Gastrocnemius medialis (tissue), 4 donors: ENCODE results near the gene CDH23. TPM values are rescaled to one million over a fixed set of nuclear protein-coding genes. Genes with fewer than 3 reads are reported as not detected.

Experiments used
- ATAC-seq, 2 donors: fragments of 150-250 bp; one replicate each; pipeline ENCODE4 v1.9.1; 2016
- DNase-seq, 2 donors: peaks; one replicate each; pipeline ENCODE4 v3.0.0-alpha.2; 2019
- H3K27ac ChIP-seq, 4 donors: fragments of 200-600 bp; sonication (generic); 1 replicate in 1 of 4; 2 replicates in 3 of 4; pipeline ENCODE4 v1.5.1; 2016 to 2018; ENCODE audit warnings: mild to moderate bottlenecking in 2 of 4, moderate library complexity in 1 of 4
- H3K27me3 ChIP-seq, 3 donors: fragments of 200-600 bp; sonication (generic) in 2 of 3; 1 replicate in 1 of 3; 2 replicates in 2 of 3; pipeline versions ENCODE4 v1.5.1 to v1.6.0; 2016 to 2019; ENCODE audit warnings: mild to moderate bottlenecking in 1 of 3, moderate library complexity in 1 of 3
- H3K36me3 ChIP-seq, 2 donors: fragments of 200-600 bp; sonication (generic) in 1 of 2; one replicate each; pipeline ENCODE4 v1.5.1; 2017 to 2018
- H3K4me1 ChIP-seq, 2 donors: fragments of 200-600 bp; sonication (generic) in 1 of 2; one replicate each; pipeline ENCODE4 v1.5.1; 2016 to 2017; ENCODE audit warnings: mild to moderate bottlenecking in 2 of 2
- H3K4me3 ChIP-seq, 4 donors: fragments of 200-600 bp; sonication (generic) in 3 of 4; 1 replicate in 1 of 4; 2 replicates in 3 of 4; pipeline ENCODE4 v1.5.1; 2016 to 2019; ENCODE audit warnings: mild to moderate bottlenecking in 2 of 4
- H3K9me3 ChIP-seq, 3 donors: fragments of 200-600 bp; sonication (generic) in 2 of 3; 1 replicate in 1 of 3; 2 replicates in 2 of 3; pipeline ENCODE4 v1.5.1; 2016 to 2019
- POLR2A ChIP-seq, 2 donors: fragments of 450-650 bp; IDR thresholded peaks; one replicate each; pipeline ENCODE4 v1.6.1; 2017; ENCODE audit warnings: antibody characterized with exemption in 2 of 2, mild to moderate bottlenecking in 2 of 2, moderate library complexity in 2 of 2
- in situ Hi-C, 4 donors: fragments of 200-750 bp; cut with MboI; loops; one replicate each; pipeline versions ENCODE4 v1.15.0 to v1.8.0; 2017; ENCODE audit warnings: low sequenced_read_pairs in 4 of 4
- intact Hi-C: fragments of 100-400 bp; cut with DNase I; formaldehyde crosslinking; loops from one replicate; pipeline ENCODE4 v1.15.1; 2023; ENCODE audit warnings: low total_unique reads
- total RNA-seq, 4 donors: library from RNA; depleted of rRNA; stranded (reverse); fragments of >200 nt; gene quantifications; one replicate each; pipeline versions ENCODE4 v1.1.0 to v1.2.3, GENCODE V29; 2016
- TF ChIP-seq, protein P1 (sequence below), 5 experiments: fragments of 450-650 bp in 3 of 5; fragments of 200-600 bp in 2 of 5; sonication (generic) in 2 of 5; IDR thresholded peaks in 4 of 5; conservative IDR thresholded peaks in 1 of 5; 1 replicate in 4 of 5; 2 replicates in 1 of 5; pipeline ENCODE4 v1.5.1; 2016 to 2019; ENCODE audit warnings: antibody characterized with exemption in 5 of 5, mild to moderate bottlenecking in 3 of 5, moderate library complexity in 3 of 5

The CDH23 gene
- total RNA-seq, 4 donors from 2014 or later: 0.53 to 1.8 (median 1.2) TPM

DNA sequence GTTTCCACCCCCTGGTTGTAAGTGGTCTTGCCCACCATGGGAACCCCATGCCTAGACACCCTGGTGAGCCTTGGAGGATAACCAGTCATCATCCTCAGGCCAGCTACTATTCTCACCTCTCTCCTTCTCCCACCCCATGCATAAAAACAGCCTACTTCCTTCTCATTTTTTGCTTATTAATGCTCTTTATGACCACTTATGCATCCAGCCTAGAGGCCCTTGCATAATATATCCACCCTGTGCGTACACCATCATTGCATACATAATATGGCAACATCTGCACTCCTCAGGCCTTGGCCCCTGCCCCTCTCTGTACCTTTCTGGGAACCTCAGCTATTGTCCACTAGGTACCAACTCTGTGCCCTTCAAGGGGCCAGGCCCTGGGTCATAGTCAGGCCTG, 91.0 kb downstream of the CDH23 start:
- no peak for TF ChIP-seq POLR2A (IDR thresholded peaks at IDR 0.05)
- TF ChIP-seq, protein P1, sequence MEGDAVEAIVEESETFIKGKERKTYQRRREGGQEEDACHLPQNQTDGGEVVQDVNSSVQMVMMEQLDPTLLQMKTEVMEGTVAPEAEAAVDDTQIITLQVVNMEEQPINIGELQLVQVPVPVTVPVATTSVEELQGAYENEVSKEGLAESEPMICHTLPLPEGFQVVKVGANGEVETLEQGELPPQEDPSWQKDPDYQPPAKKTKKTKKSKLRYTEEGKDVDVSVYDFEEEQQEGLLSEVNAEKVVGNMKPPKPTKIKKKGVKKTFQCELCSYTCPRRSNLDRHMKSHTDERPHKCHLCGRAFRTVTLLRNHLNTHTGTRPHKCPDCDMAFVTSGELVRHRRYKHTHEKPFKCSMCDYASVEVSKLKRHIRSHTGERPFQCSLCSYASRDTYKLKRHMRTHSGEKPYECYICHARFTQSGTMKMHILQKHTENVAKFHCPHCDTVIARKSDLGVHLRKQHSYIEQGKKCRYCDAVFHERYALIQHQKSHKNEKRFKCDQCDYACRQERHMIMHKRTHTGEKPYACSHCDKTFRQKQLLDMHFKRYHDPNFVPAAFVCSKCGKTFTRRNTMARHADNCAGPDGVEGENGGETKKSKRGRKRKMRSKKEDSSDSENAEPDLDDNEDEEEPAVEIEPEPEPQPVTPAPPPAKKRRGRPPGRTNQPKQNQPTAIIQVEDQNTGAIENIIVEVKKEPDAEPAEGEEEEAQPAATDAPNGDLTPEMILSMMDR (IDR thresholded peaks at IDR 0.05 in 4 of 5, conservative IDR thresholded peaks at IDR 0.05 in 1 of 5): no peak
- Histone ChIP-seq H3K36me3 (no peaks in the 10 kb centered on the region), H3K27me3 (no peaks in the 10 kb centered on the region), H3K9me3 (peaks cover 0 to 5% (median 0%) of the 10 kb centered on the region in 3 donors), H3K27ac (no peak overlapping the region), H3K4me3 (no peak overlapping the region), H3K4me1 (no peaks in the 10 kb centered on the region)
- in situ Hi-C loops: no loop called here
- intact Hi-C loops: no loop called here
- no peak for DNase-seq
- no peak for ATAC-seq

DNA sequence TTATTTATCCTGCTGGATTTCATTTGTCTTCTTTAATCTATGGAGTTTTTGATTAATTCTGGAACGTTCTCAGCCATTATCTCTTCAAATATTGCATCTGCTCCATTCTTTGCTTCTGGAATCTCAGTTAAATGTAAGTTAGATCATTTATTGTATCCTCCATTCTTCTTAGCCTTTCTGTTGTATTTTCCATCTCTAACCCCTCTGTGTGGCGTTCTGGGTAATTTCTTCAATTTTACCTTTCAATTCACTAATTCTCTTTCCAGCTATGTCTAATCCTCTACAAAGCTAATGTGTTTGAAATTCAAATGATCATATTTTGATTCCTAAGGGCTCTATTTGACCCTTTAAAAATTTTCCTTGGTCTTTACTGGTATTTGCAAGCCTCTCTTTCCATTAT, 92.4 kb downstream of the CDH23 start:
- ATAC-seq (no peak), DNase-seq (no peak)
- Histone ChIP-seq H3K36me3 (no peaks in the 10 kb centered on the region), H3K9me3 (peaks cover 0 to 5% (median 0%) of the 10 kb centered on the region in 3 donors), H3K4me1 (no peaks in the 10 kb centered on the region), H3K27me3 (no peaks in the 10 kb centered on the region), H3K4me3 (no peak overlapping the region), H3K27ac (no peak overlapping the region)
- TF ChIP-seq POLR2A (IDR thresholded peaks at IDR 0.05): no peak
- TF ChIP-seq, protein P1 (IDR thresholded peaks at IDR 0.05 in 4 of 5, conservative IDR thresholded peaks at IDR 0.05 in 1 of 5): no peak
- in situ Hi-C loops (no loop called here), intact Hi-C loops (no loop called here)

DNA sequence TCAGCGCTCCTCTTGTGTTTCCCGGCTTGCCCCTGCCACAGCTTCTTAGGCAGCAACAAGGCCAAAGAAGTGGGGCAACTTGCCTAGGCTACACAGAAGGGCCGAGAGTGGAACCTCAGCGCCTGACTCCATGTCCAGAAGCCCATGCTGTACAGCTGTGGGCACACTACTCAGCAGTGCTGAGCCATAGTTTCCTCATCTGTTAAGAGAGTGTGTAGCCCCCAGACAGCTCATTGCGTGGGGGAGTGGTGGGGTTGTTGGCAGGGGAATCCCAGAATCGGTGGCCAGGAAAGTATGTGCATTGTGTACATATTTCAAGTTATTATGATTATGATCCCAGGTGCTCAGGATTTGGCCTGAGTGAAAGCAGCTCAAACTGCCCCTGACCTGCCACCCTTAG, 96.2 kb downstream of the CDH23 start:
- H3K4me3 ChIP-seq: no peak overlapping the region
- in situ Hi-C loops (no loop called here), intact Hi-C loops (no loop called here)
- no peak for ATAC-seq
- H3K4me1 ChIP-seq: peaks cover 6 to 9% of the 10 kb centered on the region in 2 donors
- TF ChIP-seq, protein P1 (IDR thresholded peaks at IDR 0.05 in 4 of 5, conservative IDR thresholded peaks at IDR 0.05 in 1 of 5): no peak
- TF ChIP-seq POLR2A (IDR thresholded peaks at IDR 0.05): no peak
- no peaks in the 10 kb centered on the region for H3K27me3 ChIP-seq
- DNase-seq: no peak
- H3K27ac ChIP-seq: no peak overlapping the region
- peaks cover 0 to 5% (median 0%) of the 10 kb centered on the region in 3 donors for H3K9me3 ChIP-seq
- H3K36me3 ChIP-seq: no peaks in the 10 kb centered on the region

DNA sequence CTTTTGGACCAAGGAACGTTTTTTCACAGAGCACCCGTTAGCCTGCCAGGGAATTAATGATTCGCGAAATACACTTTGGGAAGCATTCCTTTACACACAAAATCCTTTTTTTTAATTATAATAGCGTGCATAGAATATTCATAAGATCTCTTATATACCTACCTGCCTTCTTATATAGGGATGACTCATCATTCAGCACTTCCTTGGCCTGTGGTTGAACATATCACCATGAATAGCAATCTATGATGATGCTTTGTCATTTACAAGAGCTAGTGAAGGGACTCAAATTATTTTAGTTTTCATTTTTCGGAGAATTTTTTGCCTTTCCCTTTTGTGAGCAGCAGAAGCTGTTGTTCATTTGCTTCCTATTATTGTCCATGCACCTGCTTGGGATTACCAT, 97.0 kb downstream of the CDH23 start:
- Histone ChIP-seq H3K9me3 (peaks cover 0 to 5% (median 0%) of the 10 kb centered on the region in 3 donors), H3K4me1 (peaks cover 8 to 9% of the 10 kb centered on the region in 2 donors), H3K27me3 (no peaks in the 10 kb centered on the region), H3K4me3 (no peak overlapping the region), H3K27ac (no peak overlapping the region), H3K36me3 (no peaks in the 10 kb centered on the region)
- in situ Hi-C loops (no loop called here), intact Hi-C loops (no loop called here)
- TF ChIP-seq POLR2A (IDR thresholded peaks at IDR 0.05): no peak
- TF ChIP-seq, protein P1 (IDR thresholded peaks at IDR 0.05 in 4 of 5, conservative IDR thresholded peaks at IDR 0.05 in 1 of 5): no peak
- DNase-seq (no peak), ATAC-seq (no peak)

DNA sequence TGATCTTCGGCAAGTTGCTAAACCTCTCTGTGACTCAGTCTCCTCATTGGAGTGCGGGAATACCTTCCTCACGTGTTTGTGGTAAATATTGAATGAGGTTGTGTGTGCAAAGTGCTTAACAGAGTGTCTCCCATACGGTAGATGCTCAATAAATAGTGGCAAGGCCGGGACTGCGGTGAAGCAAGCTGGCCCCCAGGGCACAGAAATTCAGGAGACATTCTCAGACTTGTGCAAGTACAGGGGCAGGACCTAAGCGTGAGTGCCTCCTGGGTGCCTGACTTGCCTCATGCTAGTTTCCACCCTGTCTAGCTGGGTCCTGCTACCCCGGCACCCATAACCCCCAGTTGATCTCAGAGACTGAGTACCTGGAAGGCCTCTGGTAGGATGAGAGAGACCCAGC, 97.8 kb downstream of the CDH23 start:
- intact Hi-C loops: no loop called here
- in situ Hi-C loops: no loop called here

More for the DNA sequence above, 97.8 kb downstream of the CDH23 start:
- H3K4me3 ChIP-seq: no peak overlapping the region
- no peaks in the 10 kb centered on the region for H3K9me3 ChIP-seq
- ATAC-seq (no peak), DNase-seq (no peak)
- TF ChIP-seq, protein P1 (IDR thresholded peaks at IDR 0.05 in 4 of 5, conservative IDR thresholded peaks at IDR 0.05 in 1 of 5): no peak
- no peak for TF ChIP-seq POLR2A (IDR thresholded peaks at IDR 0.05)
- peaks cover 8 to 9% of the 10 kb centered on the region in 2 donors for H3K4me1 ChIP-seq
- no peaks in the 10 kb centered on the region for H3K36me3 ChIP-seq
- H3K27ac ChIP-seq: no peak overlapping the region
- no peaks in the 10 kb centered on the region for H3K27me3 ChIP-seq
